Adipocyte (in vitro differentiated cells): ENCODE results near the gene FOXK2.

Experiments
- DNase-seq: peaks from one replicate; pipeline ENCODE4 v3.0.0-alpha.2; 2015; ENCODE audit warnings: low read depth
- H3K27me3 ChIP-seq: replicated peaks from 2 replicates; pipeline ENCODE4 v1.7.0; 2013; ENCODE audit warnings: mild to moderate bottlenecking, low read length, moderate library complexity; ENCODE audit not compliant: control insufficient read depth, insufficient read depth
- H3K36me3 ChIP-seq: 2 replicates; pipeline ENCODE4 v1.7.0; 2013; ENCODE audit warnings: low read length, mild to moderate bottlenecking, moderate library complexity; ENCODE audit not compliant: control insufficient read depth, insufficient read depth, severe bottlenecking
- H3K4me1 ChIP-seq: 2 replicates; pipeline ENCODE4 v1.7.0; 2013; ENCODE audit warnings: mild to moderate bottlenecking, low read length, moderate library complexity; ENCODE audit not compliant: control insufficient read depth, insufficient read depth
- H3K4me3 ChIP-seq: 2 replicates; pipeline ENCODE4 v1.7.0; 2013; ENCODE audit warnings: mild to moderate bottlenecking, low read length, moderate library complexity
- H3K9ac ChIP-seq: 2 replicates; pipeline ENCODE4 v1.7.0; 2013; ENCODE audit warnings: mild to moderate bottlenecking, low read length, moderate library complexity
- H3K9me3 ChIP-seq: 2 replicates; pipeline ENCODE4 v1.7.0; 2013; ENCODE audit warnings: mild to moderate bottlenecking, low read length, moderate library complexity; ENCODE audit not compliant: control insufficient read depth

Gene FOXK2

DNA sequence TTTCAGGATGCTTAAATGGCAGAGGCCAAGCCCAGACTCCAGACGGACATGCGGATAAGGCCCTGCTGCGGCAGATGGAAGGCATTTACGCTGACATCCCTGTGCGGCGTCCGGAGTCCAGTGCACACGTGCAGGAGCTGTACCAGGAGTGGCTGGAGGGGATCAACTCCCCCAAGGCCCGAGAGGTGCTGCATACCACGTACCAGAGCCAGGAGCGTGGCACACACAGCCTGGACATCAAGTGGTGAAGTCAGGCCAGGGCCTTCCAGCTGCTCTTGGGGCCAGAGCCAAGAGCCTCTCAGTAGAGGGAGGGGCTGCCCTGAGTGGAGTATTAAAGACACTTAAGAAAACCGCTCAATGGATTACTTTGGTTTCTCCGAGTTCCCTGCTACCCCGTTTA is 31.6 kb upstream of the FOXK2 start:
- Histone ChIP-seq H3K4me1 (peaks cover 25% of the 10 kb centered on the region), H3K27me3 (no peaks in the 10 kb centered on the region), H3K9ac (no peak overlapping the region), H3K9me3 (no peaks in the 10 kb centered on the region), H3K4me3 (no peak overlapping the region), H3K36me3 (peaks cover 42% of the 10 kb centered on the region)
- DNase-seq = no peak

DNA sequence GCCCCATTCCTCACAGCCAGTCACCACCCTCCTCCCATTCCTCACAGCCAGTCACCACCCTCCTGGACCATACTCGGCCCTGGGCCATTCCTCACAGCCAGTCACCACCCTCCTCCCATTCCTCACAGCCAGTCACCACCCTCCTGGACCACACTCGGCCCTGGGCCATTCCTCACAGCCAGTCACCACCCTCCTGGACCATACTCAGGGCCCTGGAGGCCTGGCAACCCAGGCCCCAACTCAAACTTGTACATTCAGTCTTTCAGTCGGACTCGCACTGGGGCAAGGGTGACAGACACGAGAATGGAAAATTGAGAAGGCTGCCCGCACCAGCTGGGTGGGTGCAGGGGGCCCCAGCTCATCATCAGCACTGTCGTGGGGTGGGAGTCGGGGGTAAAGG is 30.4 kb upstream of the FOXK2 start:
- H3K4me3 ChIP-seq = peak overlapping the region; percentile 39
- H3K27me3 ChIP-seq = no peaks in the 10 kb centered on the region
- peak; percentile 36 for DNase-seq
- H3K9ac ChIP-seq = peak overlapping the region; percentile 87
- H3K4me1 ChIP-seq = peaks cover 33% of the 10 kb centered on the region
- H3K36me3 ChIP-seq = peaks cover 33% of the 10 kb centered on the region
- no peaks in the 10 kb centered on the region for H3K9me3 ChIP-seq

DNA sequence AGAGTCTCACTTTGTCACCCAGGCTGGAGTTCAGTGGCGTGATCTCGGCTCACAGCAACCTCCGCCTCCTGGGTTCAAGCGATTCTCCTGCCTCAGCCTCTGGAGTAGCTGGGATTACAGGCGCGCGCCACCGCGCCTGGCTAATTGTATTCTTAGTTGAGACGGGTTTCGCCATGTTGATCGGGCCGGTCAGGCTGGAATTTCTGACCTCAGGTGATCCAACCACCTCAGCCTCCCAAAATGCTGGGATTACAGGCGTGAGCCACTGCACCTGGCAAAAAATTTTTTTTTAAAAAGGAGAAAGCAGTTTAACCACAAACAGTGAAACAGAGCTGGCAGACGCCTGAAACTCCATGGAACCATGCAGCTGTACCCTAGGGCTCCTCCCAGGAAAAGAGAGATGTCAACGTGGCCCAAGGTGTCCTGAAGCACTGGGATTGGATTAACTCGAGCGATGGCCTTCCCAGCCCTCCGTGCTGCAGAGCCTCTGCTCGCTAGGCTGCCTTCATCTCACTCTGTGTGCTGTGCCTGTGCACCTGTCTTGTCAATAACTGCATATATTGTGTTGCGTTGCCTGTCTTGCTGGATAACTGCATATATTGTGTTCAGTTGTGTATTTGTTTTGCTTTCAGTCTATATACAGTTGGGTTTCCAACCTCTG is 29.6 kb upstream of the FOXK2 start:
- Histone ChIP-seq H3K36me3 (peaks cover 25% of the 10 kb centered on the region), H3K4me3 (no peak overlapping the region), H3K9ac (peak overlapping the region; percentile 65), H3K27me3 (no peaks in the 10 kb centered on the region), H3K9me3 (no peaks in the 10 kb centered on the region), H3K4me1 (peaks cover 33% of the 10 kb centered on the region)
- no peak for DNase-seq

DNA sequence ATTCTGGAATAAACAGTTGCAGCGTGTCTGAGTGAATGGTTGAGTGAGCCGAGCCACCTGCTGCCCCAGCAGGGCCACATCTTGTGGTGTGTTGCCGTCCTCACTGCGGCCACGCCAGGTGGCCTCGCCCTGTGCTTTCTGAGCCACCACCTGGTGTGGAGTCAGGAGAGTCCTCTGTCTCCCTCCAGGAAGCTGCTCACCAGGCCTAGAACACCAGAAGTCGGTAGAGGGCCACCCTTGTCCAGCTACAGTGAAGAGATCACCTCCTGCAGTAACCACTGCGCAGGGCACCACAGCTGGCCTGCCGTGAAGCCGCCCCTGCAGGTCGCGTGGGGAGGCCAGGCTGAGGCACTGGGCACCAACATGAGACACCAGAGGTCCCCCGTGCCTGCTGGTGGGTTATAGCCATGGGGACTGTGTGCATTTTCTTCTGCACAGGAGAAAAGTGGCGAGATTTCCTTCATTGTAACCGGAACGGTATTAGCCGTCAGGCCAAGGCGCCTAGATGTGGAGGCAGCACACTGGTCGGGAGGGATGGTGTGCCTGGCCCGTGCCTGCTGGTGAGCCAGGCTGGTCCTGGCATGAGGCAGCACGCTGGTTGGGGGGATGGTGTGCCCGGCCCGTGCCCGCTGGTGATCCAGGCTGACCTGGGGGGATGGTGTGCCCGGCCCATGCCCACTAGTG is 28.9 kb upstream of the FOXK2 start:
- Histone ChIP-seq H3K36me3 (peaks cover 20% of the 10 kb centered on the region), H3K27me3 (no peaks in the 10 kb centered on the region), H3K4me3 (no peak overlapping the region), H3K9ac (no peak overlapping the region), H3K9me3 (no peaks in the 10 kb centered on the region), H3K4me1 (peaks cover 33% of the 10 kb centered on the region)
- no peak for DNase-seq

DNA sequence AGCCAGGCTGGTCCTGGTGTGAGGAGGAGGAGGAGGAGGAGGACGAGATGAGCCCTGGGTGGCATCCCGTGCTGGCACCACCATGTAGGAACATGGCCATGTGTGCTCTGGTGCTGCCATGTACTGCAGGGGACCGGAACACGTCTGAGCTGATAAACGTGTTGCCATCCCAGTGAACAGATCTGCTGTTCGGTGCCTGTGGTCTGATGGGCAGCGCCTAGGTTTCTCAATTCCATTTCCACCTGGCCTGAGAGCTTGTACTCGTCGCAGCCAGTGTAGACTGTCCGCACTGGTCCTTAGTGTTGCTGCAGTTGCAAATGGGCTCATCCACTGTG is 28.4 kb upstream of the FOXK2 start:
- no peak for DNase-seq
- Histone ChIP-seq H3K4me1 (peaks cover 33% of the 10 kb centered on the region), H3K4me3 (no peak overlapping the region), H3K9me3 (no peaks in the 10 kb centered on the region), H3K27me3 (no peaks in the 10 kb centered on the region), H3K36me3 (peaks cover 15% of the 10 kb centered on the region), H3K9ac (no peak overlapping the region)

DNA sequence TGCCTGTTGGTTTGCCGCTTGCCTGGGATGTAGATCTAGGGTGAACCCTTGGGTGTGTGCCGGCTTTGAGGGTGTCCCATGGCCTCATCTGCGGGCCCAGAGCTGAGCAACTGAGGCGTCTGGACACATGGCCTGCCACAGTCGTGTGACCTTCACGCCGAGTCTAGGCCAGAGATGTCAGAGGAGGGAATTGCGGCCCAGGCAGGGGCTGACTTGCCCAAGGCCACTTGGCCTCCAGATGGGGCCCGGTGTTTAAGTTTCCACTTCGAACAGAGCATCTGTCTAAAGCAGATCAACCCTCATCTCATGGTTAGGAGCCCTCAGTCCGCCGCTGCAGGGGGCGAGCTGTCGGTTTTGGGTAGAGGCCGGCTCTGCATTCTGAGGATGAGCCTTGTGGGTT is 28.0 kb upstream of the FOXK2 start:
- Histone ChIP-seq H3K27me3 (no peaks in the 10 kb centered on the region), H3K4me3 (no peak overlapping the region), H3K9ac (no peak overlapping the region), H3K4me1 (peaks cover 33% of the 10 kb centered on the region), H3K36me3 (peaks cover 11% of the 10 kb centered on the region), H3K9me3 (no peaks in the 10 kb centered on the region)
- DNase-seq = no peak

DNA sequence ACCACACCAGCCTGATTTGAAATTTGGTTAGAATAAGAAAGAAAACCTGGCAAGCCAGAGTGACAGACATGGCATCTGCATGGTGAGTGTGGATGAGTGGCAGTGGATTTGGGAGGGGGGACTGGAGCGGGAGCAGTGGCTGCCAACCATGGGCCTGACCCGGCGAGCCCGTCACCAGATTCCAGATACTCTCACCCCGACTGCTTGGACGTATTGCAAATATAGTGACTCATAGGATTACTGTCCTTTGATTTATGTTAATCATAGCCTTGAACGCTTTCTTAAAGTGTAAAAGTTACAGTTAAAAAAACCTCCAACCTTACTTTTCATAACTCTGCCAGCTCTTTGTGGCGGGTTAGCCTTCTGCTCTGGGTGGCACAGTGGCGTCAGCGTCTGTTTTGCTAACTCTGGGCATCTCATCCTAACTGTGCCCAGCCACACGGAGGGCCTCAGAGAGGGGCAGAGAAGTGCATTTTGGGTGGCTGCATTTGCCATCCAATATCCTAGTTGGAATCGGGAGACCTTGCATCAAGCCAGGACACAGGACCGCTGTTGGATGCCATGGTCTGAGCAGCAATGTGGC is 26.8 kb upstream of the FOXK2 start:
- peaks cover 4% of the 10 kb centered on the region for H3K36me3 ChIP-seq
- H3K9me3 ChIP-seq = no peaks in the 10 kb centered on the region
- H3K4me3 ChIP-seq = no peak overlapping the region
- peaks cover 35% of the 10 kb centered on the region for H3K4me1 ChIP-seq
- peak overlapping the region; percentile 0 for H3K9ac ChIP-seq
- no peaks in the 10 kb centered on the region for H3K27me3 ChIP-seq
- DNase-seq = peak; percentile 26

DNA sequence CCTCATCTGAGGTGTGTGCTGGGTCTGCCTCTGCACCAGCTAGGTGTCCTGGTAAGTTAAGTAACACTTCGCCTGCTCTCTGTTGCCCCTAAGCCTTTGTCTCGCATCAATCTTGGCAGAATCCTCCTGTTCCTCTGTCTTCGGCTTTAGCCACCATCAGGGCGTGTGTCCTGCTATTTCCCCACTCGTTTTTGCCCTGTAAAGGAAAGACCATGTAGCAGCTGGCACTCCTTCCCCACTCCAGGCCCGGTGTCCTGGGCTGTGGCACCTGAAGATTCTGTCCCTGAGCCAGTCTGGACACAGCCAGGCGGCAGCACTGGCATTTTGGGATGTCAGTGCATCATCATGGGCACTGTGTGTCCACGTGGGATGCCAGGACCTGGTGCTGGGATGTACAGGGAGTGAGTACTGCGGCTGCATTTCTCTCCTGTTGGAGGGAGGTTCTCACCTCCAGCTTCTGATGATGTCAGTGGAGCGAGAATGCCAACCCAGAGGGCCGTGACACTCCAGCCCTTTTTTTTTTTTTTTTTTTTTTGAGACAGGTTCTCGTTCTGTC is 26.2 kb upstream of the FOXK2 start:
- Histone ChIP-seq H3K27me3 (no peaks in the 10 kb centered on the region), H3K4me1 (peaks cover 30% of the 10 kb centered on the region), H3K9me3 (no peaks in the 10 kb centered on the region), H3K36me3 (no peaks in the 10 kb centered on the region), H3K4me3 (no peak overlapping the region), H3K9ac (peak overlapping the region; percentile 0)
- DNase-seq = no peak

DNA sequence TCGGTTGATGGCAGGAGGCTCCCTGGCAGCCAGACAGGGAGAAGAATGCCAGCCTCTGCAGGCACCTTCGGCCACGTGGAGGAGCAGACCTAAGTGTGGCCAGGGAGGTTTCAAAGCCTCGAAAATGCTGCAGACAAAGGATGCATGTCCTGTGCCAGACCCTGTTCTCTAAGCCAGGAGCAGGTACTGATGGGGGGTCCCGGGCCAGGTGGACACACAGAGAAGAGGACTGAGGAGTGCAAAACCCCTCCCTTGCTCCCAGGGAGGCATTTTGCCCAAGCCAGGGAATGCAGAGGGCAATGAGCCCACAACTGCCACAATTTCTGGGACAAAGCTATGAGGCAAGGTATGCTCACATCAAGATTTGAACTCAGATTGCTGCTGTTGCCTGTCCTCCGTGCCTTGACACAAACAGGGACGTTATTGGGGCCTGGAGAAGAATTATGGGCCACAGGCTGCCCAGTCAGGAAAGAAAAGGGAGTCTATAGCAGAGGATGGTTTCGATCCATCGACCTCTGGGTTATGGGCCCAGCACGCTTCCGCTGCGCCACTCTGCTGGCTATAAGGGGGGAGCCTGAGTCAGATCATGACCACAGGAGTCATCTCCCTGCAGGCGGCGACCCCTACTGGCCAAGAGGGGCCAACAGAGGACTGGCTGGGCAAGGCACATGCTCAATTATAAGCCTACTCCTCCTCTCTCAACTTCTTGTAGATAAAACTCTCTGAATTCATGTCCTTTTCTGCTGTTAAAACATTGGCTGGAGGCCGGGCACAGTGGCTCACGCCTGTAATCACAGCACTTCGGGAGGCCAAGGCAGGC is 25.1 kb upstream of the FOXK2 start:
- Histone ChIP-seq H3K4me3 (no peak overlapping the region), H3K27me3 (no peaks in the 10 kb centered on the region)
- DNase-seq = peak; percentile 96

DNA sequence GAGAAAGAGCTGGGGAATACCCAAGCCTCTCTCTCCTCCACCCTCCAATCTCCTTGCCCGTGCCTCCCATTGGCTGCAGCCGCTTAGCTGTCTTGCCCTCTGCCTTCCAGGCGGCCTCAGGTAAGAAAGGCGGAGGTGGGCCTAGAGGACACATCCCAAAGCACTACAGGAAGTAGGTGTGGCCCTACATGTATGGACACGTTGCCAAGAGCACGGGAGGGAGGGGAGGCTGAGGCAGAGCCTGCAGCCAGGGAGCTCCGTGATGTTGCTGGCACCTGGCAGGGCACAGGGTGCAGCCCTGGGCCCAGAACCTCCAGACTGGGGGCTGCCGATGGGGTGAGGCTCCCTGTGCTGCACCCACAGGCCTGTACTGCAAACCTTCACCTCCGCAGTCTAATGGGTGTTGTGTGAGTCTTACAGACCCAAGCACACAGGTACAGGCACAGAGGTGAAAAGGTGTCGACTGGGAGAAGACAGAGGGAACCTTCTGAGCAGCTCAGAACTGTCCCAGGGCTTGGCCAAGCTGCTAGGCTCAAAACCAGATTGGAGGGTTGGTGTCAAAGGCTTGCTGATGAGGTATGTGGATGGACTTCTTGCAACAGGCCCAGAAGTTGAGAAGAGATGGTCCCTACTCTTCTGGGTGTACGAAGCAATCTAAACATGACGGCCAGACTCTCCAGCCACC is 23.5 kb upstream of the FOXK2 start:
- Histone ChIP-seq H3K4me1 (peaks cover 17% of the 10 kb centered on the region), H3K9me3 (no peaks in the 10 kb centered on the region), H3K4me3 (no peak overlapping the region), H3K9ac (no peak overlapping the region), H3K36me3 (no peaks in the 10 kb centered on the region), H3K27me3 (no peaks in the 10 kb centered on the region)
- no peak for DNase-seq

More for the DNA sequence above, 25.1 kb upstream of the FOXK2 start:
- Histone ChIP-seq H3K4me1 (peaks cover 19% of the 10 kb centered on the region), H3K9me3 (no peaks in the 10 kb centered on the region), H3K36me3 (no peaks in the 10 kb centered on the region), H3K9ac (no peak overlapping the region)
